ENCODE data around the gene TPSG1. TPM values are rescaled to one million over a fixed set of nuclear protein-coding genes. Genes with fewer than 3 reads are reported as not detected.
"Not testable (repeated sequence)": the region's sequence is repeated elsewhere in the genome, so short reads cannot be mapped to it uniquely, and the experiment has no call there.

TPSG1 gene
- total and polyA plus RNA-seq, 7 donors: 0.08 TPM; not detected in 6

DNA sequence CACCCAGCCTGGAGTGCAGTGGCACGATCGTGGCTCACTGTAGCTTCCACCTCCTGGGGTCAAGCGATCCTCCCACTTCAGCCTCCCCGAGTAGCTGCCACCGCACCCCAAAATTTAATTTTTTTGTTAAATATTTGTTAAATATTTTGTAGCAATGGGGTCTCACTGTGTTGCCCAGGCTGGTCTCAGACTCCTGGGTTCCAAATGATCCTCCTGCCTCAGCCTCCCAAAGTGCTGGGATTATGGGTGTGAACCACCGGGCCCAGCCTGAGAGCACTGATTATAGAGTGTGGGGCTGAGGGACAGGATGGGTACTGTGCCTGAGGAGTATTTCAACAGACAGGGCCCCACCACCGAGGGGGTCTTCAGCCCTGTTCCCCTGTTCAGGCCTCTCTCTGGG, 35.6 kb downstream of the TPSG1 start:
- no peak for DNase-seq
- Histone ChIP-seq H3K4me1 (no peaks in the 10 kb centered on the region), H3K27ac (no peak overlapping the region), H3K4me3 (no peak overlapping the region), H3K36me3 (ENCODE audit: insufficient read depth in 1 of 2, low read depth in 1 of 2) (no peaks in the 10 kb centered on the region), H3K27me3 (ENCODE audit: insufficient read depth in 3 of 3, low read length in 2 of 3) (peaks cover 0 to 39% (median 13%) of the 10 kb centered on the region in 3 donors), H3K9me3 (no peaks in the 10 kb centered on the region)
- intact Hi-C loops (cut with DNase I): no loop called here
- TF ChIP-seq CTCF (IDR thresholded peaks at IDR 0.05): no peak
- no peak for ATAC-seq
- 66 to 73% (median 72%) methylated on average over 7 of the region's 7 CpGs for WGBS, 3 donors

DNA sequence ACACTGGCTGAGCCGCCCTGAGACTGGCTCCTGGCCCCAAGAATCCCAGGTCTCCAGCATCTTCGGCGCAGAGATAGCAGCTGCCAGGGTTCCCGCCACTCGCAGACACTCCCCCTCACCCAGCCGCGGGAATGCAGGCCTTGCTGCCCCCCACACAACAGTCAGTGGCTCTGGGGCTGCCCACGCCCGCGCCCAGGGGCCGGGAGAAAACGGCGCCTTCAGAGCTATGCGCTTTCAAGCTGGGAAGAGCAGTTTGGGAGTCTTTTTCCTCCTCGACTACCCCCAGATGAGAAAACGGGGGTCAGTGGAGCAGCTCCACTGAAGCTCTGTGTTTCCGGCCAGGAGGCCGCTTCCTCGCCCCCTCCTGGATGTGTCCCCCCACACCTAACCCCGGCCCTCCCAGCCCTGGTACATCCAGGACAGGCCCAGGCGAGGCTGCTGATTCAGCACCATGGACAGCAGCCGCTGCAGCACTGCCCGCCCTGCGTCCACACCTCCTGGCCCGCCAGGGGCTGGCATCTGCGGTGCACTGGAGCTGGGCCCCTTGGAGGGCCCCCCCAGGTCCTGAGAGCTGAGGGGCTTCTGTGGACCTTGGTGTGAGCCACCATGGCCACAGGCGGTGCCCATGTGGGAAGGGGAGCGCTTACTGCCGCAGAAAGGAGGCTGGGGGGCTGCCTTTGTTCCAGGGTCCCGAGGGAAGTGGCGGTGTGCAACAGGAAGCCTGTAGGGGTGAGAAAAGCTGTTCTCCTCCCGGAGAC, 36.5 kb downstream of the TPSG1 start:
- ATAC-seq (peak; percentile 58 to 64 (median 62)), DNase-seq (peak in 1 of 2 donors; percentile 42)
- H3K4me1 ChIP-seq: no peaks in the 10 kb centered on the region
- intact Hi-C loops (cut with DNase I): no loop called here
- TF ChIP-seq CTCF (IDR thresholded peaks at IDR 0.05): no peak
- H3K27ac ChIP-seq: no peak overlapping the region
- H3K9me3 ChIP-seq: no peaks in the 10 kb centered on the region
- no peaks in the 10 kb centered on the region for H3K36me3 ChIP-seq (ENCODE audit: insufficient read depth in 1 of 2, low read depth in 1 of 2)
- H3K4me3 ChIP-seq: no peak overlapping the region
- WGBS, 3 donors: 38 to 50% (median 43%) methylated on average over 30 to 32 of the region's 32 CpGs
- peaks cover 0 to 36% (median 15%) of the 10 kb centered on the region in 3 donors for H3K27me3 ChIP-seq (ENCODE audit: insufficient read depth in 3 of 3, low read length in 2 of 3)

GRCh38 chr16:1185460-1186207, 39.4 kb downstream of the TPSG1 start:
- H3K27ac ChIP-seq: not testable (repeated sequence)

DNA sequence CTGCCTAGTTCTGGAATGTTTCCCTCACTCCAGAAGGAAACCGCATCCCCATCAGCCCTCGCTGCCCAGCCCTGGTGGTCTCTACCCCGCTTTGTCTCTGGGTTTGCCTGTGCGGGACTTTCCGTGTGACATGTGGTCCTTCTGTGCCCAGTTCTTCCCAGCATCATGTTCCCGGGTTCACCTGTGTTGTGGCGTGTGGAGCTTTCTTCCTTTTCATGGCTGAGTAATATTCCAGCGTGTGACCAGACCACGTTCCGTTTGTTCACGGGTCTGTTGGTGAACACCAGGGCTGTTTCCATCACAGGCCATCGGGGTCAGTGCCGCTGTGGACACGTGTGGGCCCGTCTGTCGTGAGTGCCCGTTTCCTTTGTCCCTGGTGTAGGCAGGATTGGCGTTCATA, 40.1 kb downstream of the TPSG1 start:
- intact Hi-C loops (cut with DNase I): no loop called here
- H3K27ac ChIP-seq: no peak overlapping the region
- DNase-seq (no peak), ATAC-seq (no peak)
- H3K27me3 ChIP-seq (ENCODE audit: insufficient read depth in 3 of 3, low read length in 2 of 3): peaks cover 0 to 51% (median 18%) of the 10 kb centered on the region in 3 donors
- 93 to 96% (median 94%) methylated on average over 18 of the region's 18 CpGs for WGBS, 3 donors
- no peak overlapping the region for H3K4me3 ChIP-seq
- no peaks in the 10 kb centered on the region for H3K36me3 ChIP-seq (ENCODE audit: insufficient read depth in 1 of 2, low read depth in 1 of 2)
- no peaks in the 10 kb centered on the region for H3K9me3 ChIP-seq
- TF ChIP-seq CTCF (IDR thresholded peaks at IDR 0.05): no peak
- H3K4me1 ChIP-seq: no peaks in the 10 kb centered on the region

More at GRCh38 chr16:1185460-1186207, 39.4 kb downstream of the TPSG1 start:
- H3K27me3 ChIP-seq (ENCODE audit: insufficient read depth in 3 of 3, low read length in 2 of 3): peaks cover 0 to 53% (median 18%) of the 10 kb centered on the region in 3 donors
- ATAC-seq; DNase-seq; H3K36me3 ChIP-seq (ENCODE audit: insufficient read depth in 1 of 2, low read depth in 1 of 2); H3K9me3 ChIP-seq; H3K4me1 ChIP-seq; intact Hi-C loops (cut with DNase I); H3K4me3 ChIP-seq: not testable (repeated sequence)
- 87 to 91% (median 91%) methylated on average over 39 to 83 of the region's 86 CpGs for WGBS, 3 donors

- intact Hi-C loops (cut with DNase I): no loop called here
These were observed 40.8 kb downstream of the TPSG1 start for GRCh38 chr16:1184156-1184868.

More at GRCh38 chr16:1184156-1184868, 40.8 kb downstream of the TPSG1 start:
- Histone ChIP-seq H3K9me3 (no peaks in the 10 kb centered on the region), H3K36me3 (ENCODE audit: insufficient read depth in 1 of 2, low read depth in 1 of 2) (no peaks in the 10 kb centered on the region), H3K4me3 (no peak overlapping the region), H3K27ac (no peak overlapping the region), H3K4me1 (no peaks in the 10 kb centered on the region), H3K27me3 (ENCODE audit: insufficient read depth in 3 of 3, low read length in 2 of 3) (peaks cover 0 to 50% (median 18%) of the 10 kb centered on the region in 3 donors)
- TF ChIP-seq CTCF (IDR thresholded peaks at IDR 0.05): no peak
- DNase-seq (no peak), ATAC-seq (no peak)
- 67 to 75% (median 68%) methylated on average over 24 to 26 of the region's 26 CpGs for WGBS, 3 donors
